ENCODE results near the gene SOX3.

DNA sequence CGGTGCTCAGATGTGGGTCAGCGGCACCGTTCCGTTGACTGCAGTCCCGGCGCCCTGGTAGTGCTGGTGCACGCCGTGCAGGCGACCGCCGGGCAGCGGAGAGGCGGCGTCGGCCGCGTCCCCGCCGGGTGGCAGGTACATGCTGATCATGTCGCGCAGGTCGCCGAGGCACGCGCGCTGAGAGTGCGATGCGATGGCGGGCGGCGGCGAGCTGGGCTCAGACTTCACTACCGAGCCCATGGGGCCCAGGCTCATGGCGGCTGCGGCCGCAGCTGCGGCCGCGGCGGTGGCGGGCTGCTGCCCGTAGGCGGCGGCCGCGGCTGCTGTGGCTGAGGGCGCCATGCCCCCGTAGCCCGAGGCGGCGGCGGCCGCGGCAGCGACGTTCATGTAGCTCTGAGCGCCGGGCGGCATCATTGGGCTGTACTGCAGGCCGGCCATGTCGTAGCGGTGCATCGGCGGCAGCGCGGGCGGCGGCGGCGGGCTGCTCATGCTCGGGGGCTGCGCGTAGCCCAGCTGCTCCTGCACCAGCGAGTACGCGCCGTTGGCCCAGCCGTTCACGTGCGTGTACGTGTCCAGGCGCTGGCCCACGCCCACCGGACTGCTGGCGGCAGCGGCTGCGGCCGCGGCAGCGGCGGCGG is 1.0 kb downstream of the SOX3 start:
- TF ChIP-seq, protein P1, sequence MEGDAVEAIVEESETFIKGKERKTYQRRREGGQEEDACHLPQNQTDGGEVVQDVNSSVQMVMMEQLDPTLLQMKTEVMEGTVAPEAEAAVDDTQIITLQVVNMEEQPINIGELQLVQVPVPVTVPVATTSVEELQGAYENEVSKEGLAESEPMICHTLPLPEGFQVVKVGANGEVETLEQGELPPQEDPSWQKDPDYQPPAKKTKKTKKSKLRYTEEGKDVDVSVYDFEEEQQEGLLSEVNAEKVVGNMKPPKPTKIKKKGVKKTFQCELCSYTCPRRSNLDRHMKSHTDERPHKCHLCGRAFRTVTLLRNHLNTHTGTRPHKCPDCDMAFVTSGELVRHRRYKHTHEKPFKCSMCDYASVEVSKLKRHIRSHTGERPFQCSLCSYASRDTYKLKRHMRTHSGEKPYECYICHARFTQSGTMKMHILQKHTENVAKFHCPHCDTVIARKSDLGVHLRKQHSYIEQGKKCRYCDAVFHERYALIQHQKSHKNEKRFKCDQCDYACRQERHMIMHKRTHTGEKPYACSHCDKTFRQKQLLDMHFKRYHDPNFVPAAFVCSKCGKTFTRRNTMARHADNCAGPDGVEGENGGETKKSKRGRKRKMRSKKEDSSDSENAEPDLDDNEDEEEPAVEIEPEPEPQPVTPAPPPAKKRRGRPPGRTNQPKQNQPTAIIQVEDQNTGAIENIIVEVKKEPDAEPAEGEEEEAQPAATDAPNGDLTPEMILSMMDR (conservative IDR thresholded peaks at IDR 0.05; ENCODE audit: low read depth, low read length): no peak
- TF ChIP-seq EZH2 (IDR thresholded peaks at IDR 0.05; ENCODE audit: low read length, unreplicated experiment): no peak

All from PC-3 (cell line).